HCT116 (cell line): Measurements from ENCODE around the gene SKIC8. TPM values are rescaled to one million over a fixed set of nuclear protein-coding genes. Genes with fewer than 3 reads are reported as not detected.

ENCODE experiments used
- ATAC-seq: fragments of 200-7000 bp; cut with Tn5 transposase; 2 replicates; pipeline ENCODE4 v1.9.1; 2020; ENCODE audit warnings: mild to moderate bottlenecking, moderate library complexity
- BruUV-seq: library from RNA; stranded (reverse); fragments of 400-500 nt; replicated peaks from 2 replicates; lab custom pipeline; 2021; lab: Mats Ljungman, UMichigan
- CTCF ChIA-PET: fragments of 300-600 bp; sonication (Branson Sonifier 250); formaldehyde crosslinking; loops from one replicate; lab custom pipeline; 2021; ENCODE audit warnings: antibody characterized with exemption; lab: Charles Lee
- POLR2A ChIA-PET: fragments of 300-600, 350-600 bp; sonication (Branson Sonifier 250); formaldehyde crosslinking; loops from one replicate; lab custom pipeline; 2021; ENCODE audit warnings: antibody characterized with exemption; lab: Charles Lee
- RAD21 ChIA-PET, 2 experiments: fragments of 300-600 bp; sonication (Branson Sonifier 250); formaldehyde crosslinking; loops; one replicate each; lab custom pipeline; 2023; ENCODE audit warnings: low total read pairs in 2 of 2; ENCODE audit not compliant: uncharacterized antibody in 2 of 2, unreplicated experiment in 2 of 2, low non-redundant PET in 1 of 2; lab: Charles Lee
- DNase-seq: peaks from one replicate; pipeline ENCODE4 v3.0.0-alpha.2; 2010; ENCODE audit warnings: low read depth, low spot score
- H2AFZ ChIP-seq: fragments of 200-600 bp; shearing (Covaris generic), sonication (generic); 2 replicates; pipeline ENCODE4 v1.6.1; 2017; ENCODE audit warnings: low read depth, mixed run types, mixed read lengths, antibody characterized with exemption, low read length; ENCODE audit not compliant: poor library complexity, severe bottlenecking
- H3K27ac ChIP-seq: 2 replicates; pipeline ENCODE4 v1.5.1; 2012; ENCODE audit warnings: low read depth, low read length
- H3K27me3 ChIP-seq: fragments of 200-600 bp; sonication (generic); 2 replicates; pipeline ENCODE4 v1.6.1; 2016; ENCODE audit warnings: mixed run types, low read length, mixed read lengths; ENCODE audit not compliant: insufficient read depth
- H3K36me3 ChIP-seq, 2 experiments: fragments of 200-500 bp in 1 of 2; fragments of 200-600 bp in 1 of 2; sonication (Bioruptor generic) in 1 of 2; sonication (generic) in 1 of 2; 2 replicates each; pipeline versions ENCODE4 v1.5.1 to v1.6.1; 2014 to 2016; ENCODE audit warnings: low read length in 2 of 2, inconsistent platforms in 1 of 2, mixed read lengths in 1 of 2, mixed run types in 1 of 2; ENCODE audit not compliant: insufficient read depth in 2 of 2, control insufficient read depth in 1 of 2
- H3K4me1 ChIP-seq, 2 experiments: fragments of 200-600 bp in 1 of 2; sonication (generic) in 1 of 2; 2 replicates each; pipeline versions ENCODE4 v1.5.1 to v1.6.1; 2012 to 2017; ENCODE audit warnings: low read length in 2 of 2, inconsistent platforms in 1 of 2, mild to moderate bottlenecking in 1 of 2, mixed read lengths in 1 of 2, mixed run types in 1 of 2, moderate library complexity in 1 of 2; ENCODE audit not compliant: insufficient read depth in 2 of 2, control insufficient read depth in 1 of 2
- H3K4me2 ChIP-seq: fragments of 200-600 bp; sonication (generic); 2 replicates; pipeline ENCODE4 v1.6.1; 2017; ENCODE audit warnings: mixed run types, low read length, mixed read lengths
- H3K4me3 ChIP-seq, 2 experiments: fragments of 200-600 bp in 1 of 2; sonication (generic) in 1 of 2; replicated peaks in 1 of 2; 2 replicates each; pipeline ENCODE4 v1.5.1; 2011 to 2016; ENCODE audit warnings: low read length in 2 of 2, control low read depth in 1 of 2, low read depth in 1 of 2, mild to moderate bottlenecking in 1 of 2, mixed read lengths in 1 of 2, mixed run types in 1 of 2
- H3K79me2 ChIP-seq: fragments of 200-600 bp; sonication (generic); 2 replicates; pipeline ENCODE4 v1.6.1; 2017; ENCODE audit warnings: mild to moderate bottlenecking, mixed run types, low read length, moderate library complexity, mixed read lengths; ENCODE audit not compliant: insufficient read depth
- H3K9ac ChIP-seq: fragments of 200-600 bp; sonication (generic); 2 replicates; pipeline ENCODE4 v1.6.1; 2016; ENCODE audit warnings: low read length, mixed read lengths
- H3K9me2 ChIP-seq: fragments of 200-600 bp; sonication (generic), shearing (Covaris generic); 2 replicates; pipeline ENCODE4 v1.6.1; 2017; ENCODE audit warnings: mixed run types, mild to moderate bottlenecking, moderate library complexity; ENCODE audit not compliant: insufficient read depth
- H3K9me3 ChIP-seq, 2 experiments: fragments of 200-500 bp in 1 of 2; fragments of 200-600 bp in 1 of 2; sonication (Bioruptor generic) in 1 of 2; sonication (generic) in 1 of 2; 2 replicates each; pipeline ENCODE4 v1.6.1; 2014 to 2017; ENCODE audit warnings: low read length in 2 of 2, mixed read lengths in 2 of 2, inconsistent platforms in 1 of 2, low read depth in 1 of 2, mild to moderate bottlenecking in 1 of 2, mixed run types in 1 of 2, moderate library complexity in 1 of 2; ENCODE audit not compliant: control insufficient read depth in 1 of 2, insufficient read depth in 1 of 2
- H4K20me1 ChIP-seq: fragments of 200-600 bp; sonication (generic), shearing (Covaris generic); 2 replicates; pipeline ENCODE4 v1.6.1; 2017; ENCODE audit warnings: mixed run types, mild to moderate bottlenecking, moderate library complexity; ENCODE audit not compliant: insufficient read depth
- EGR1 ChIP-seq: IDR thresholded peaks from 2 replicates; pipeline ENCODE4 v1.6.1; 2012; ENCODE audit warnings: low read depth
- ELF1 ChIP-seq: IDR thresholded peaks from 2 replicates; pipeline ENCODE4 v1.6.1; 2012; ENCODE audit warnings: low read depth, borderline replicate concordance
- RAD21 ChIP-seq: IDR thresholded peaks from 2 replicates; pipeline ENCODE4 v1.6.1; 2012; ENCODE audit warnings: low read depth, mild to moderate bottlenecking
- REST ChIP-seq: IDR thresholded peaks from 2 replicates; pipeline ENCODE4 v1.6.1; 2012; ENCODE audit warnings: low read depth
- SP1 ChIP-seq: IDR thresholded peaks from 2 replicates; pipeline ENCODE4 v1.6.1; 2012; ENCODE audit warnings: low read depth
- SRF ChIP-seq: IDR thresholded peaks from 2 replicates; pipeline ENCODE4 v1.6.1; 2012; ENCODE audit warnings: low read depth
- ZBTB33 ChIP-seq: IDR thresholded peaks from 2 replicates; pipeline ENCODE4 v1.6.1; 2011; ENCODE audit warnings: mild to moderate bottlenecking, low read length, moderate library complexity; ENCODE audit not compliant: insufficient replicate concordance; ENCODE audit errors: extremely low read depth
- ZFX ChIP-seq: fragments of 450-650 bp; IDR thresholded peaks from 2 replicates; pipeline ENCODE4 v1.6.1; 2017
- ZNF274 ChIP-seq: fragments of 200-500 bp; sonication (Bioruptor generic); IDR thresholded peaks from 2 replicates; pipeline ENCODE4 v1.6.1; 2014; ENCODE audit warnings: mild to moderate bottlenecking, low read depth, low read length, inconsistent platforms
- intact Hi-C: fragments of 100-400 bp; cut with micrococcal nuclease; formaldehyde crosslinking; loops from 2 replicates; pipeline ENCODE4 v1.10.0; 2022
- total RNA-seq: library from RNA; stranded (reverse); gene quantifications from one replicate; pipeline ENCODE4 v1.2.1, GENCODE V29; 2021; ENCODE audit not compliant: unreplicated experiment
- TF ChIP-seq, protein P1 (sequence below): IDR thresholded peaks from 2 replicates; pipeline ENCODE4 v1.6.1; 2012

SKIC8 gene
- total RNA-seq, 1 experiment from 2014 or later = 57.1 TPM

- ChIA-PET RAD21 (no interaction called here), CTCF (no interaction called here), POLR2A (no interaction called here)
- intact Hi-C loops = no loop called here
- Histone ChIP-seq H3K9me3 (no peaks in the 10 kb centered on the region), H3K36me3 (no peaks in the 10 kb centered on the region), H3K9ac (no peak overlapping the region), H3K79me2 (no peaks in the 10 kb centered on the region), H2AFZ (no peak overlapping the region), H3K27me3 (no peaks in the 10 kb centered on the region), H3K4me2 (no peak overlapping the region), H3K9me2 (no peaks in the 10 kb centered on the region), H3K4me3 (no peak overlapping the region), H3K4me1 (no peaks in the 10 kb centered on the region)
- no peak for ATAC-seq
- TF ChIP-seq, protein P1, sequence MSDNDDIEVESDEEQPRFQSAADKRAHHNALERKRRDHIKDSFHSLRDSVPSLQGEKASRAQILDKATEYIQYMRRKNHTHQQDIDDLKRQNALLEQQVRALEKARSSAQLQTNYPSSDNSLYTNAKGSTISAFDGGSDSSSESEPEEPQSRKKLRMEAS = no peak
- no peak for TF ChIP-seq SRF
- TF ChIP-seq EGR1 = no peak
- TF ChIP-seq ZFX = no peak
- no peak for TF ChIP-seq ZNF274
- TF ChIP-seq ELF1 = no peak
- no peak for TF ChIP-seq SP1
- no peak for TF ChIP-seq ZBTB33
- no peak for TF ChIP-seq RAD21
- TF ChIP-seq REST = no peak
- TF ChIP-seq, all 23 proteins: peak for 0
- Histone ChIP-seq H3K27ac (no peak overlapping the region), H4K20me1 (no peaks in the 10 kb centered on the region)
- DNase-seq = no peak
- no TSS peak for BruUV-seq
Observed at GRCh38 chr15:78323693-78324092, 24.3 kb upstream of the SKIC8 start.
